H1 (cell line): ENCODE measurements around the gene SELENOS. TPM values are rescaled to one million over a fixed set of nuclear protein-coding genes. Genes with fewer than 3 reads are reported as not detected.

Source experiments
- CTCF ChIA-PET: fragments of 300-600 bp; sonication (Branson Sonifier 250); formaldehyde crosslinking; loops from one replicate; lab custom pipeline; 2021; ENCODE audit not compliant: partially characterized antibody; lab: Charles Lee
- POLR2A ChIA-PET: fragments of 300-600 bp; sonication (Branson Sonifier 250); formaldehyde crosslinking; loops from one replicate; lab custom pipeline; 2021; ENCODE audit warnings: inconsistent platforms; ENCODE audit not compliant: partially characterized antibody; lab: Charles Lee
- DNase-seq, 2 experiments: peaks; one replicate each; pipeline versions ENCODE4 v3.0.0 to v3.0.0-alpha.2; 2010 to 2022; ENCODE audit warnings: low spot score in 2 of 2, low read depth in 1 of 2, mixed read lengths in 1 of 2
- FAIRE-seq: peaks from 2 replicates; lab custom pipeline; 2011; peaks lifted over from hg19 to GRCh38; lab: Jason Lieb, UNC
- H2AFZ ChIP-seq: 2 replicates; pipeline ENCODE4 v1.8.1; 2012; ENCODE audit warnings: low read length, inconsistent platforms
- H2AK5ac ChIP-seq: 2 replicates; pipeline ENCODE4 v1.6.1; 2013; ENCODE audit warnings: low read depth, low read length
- H2BK120ac ChIP-seq: replicated peaks from 2 replicates; pipeline ENCODE3; 2013; ENCODE audit warnings: low read depth, low read length, inconsistent platforms
- H2BK12ac ChIP-seq: 2 replicates; pipeline ENCODE4 v1.6.1; 2013; ENCODE audit warnings: low read depth, low read length
- H2BK15ac ChIP-seq: 2 replicates; pipeline ENCODE4 v1.6.1; 2013; ENCODE audit warnings: low read length
- H2BK20ac ChIP-seq: 2 replicates; pipeline ENCODE4 v1.6.1; 2013; ENCODE audit warnings: low read length
- H2BK5ac ChIP-seq: 2 replicates; pipeline ENCODE4 v1.6.1; 2013; ENCODE audit warnings: low read depth, low read length
- H3K14ac ChIP-seq: 2 replicates; pipeline ENCODE4 v1.6.1; 2013; ENCODE audit warnings: inconsistent platforms; ENCODE audit not compliant: insufficient read length
- H3K18ac ChIP-seq: 2 replicates; pipeline ENCODE4 v1.6.1; 2013; ENCODE audit warnings: low read length; ENCODE audit errors: extremely low read depth
- H3K23ac ChIP-seq: 2 replicates; pipeline ENCODE4 v1.6.1; 2013; ENCODE audit warnings: inconsistent platforms; ENCODE audit not compliant: insufficient read length
- H3K23me2 ChIP-seq: 2 replicates; pipeline ENCODE4 v1.6.1; 2013; ENCODE audit warnings: low read depth, low read length
- H3K27ac ChIP-seq: 2 replicates; pipeline ENCODE4 v1.6.1; 2011; ENCODE audit warnings: low read depth, low read length, inconsistent platforms
- H3K27me3 ChIP-seq, 4 experiments: replicated peaks in 1 of 4; 1 replicate in 1 of 4; 2 replicates in 3 of 4; pipeline versions ENCODE4 v1.6.1 to v1.8.1; 2011 to 2013; ENCODE audit warnings: low read length in 3 of 4, mild to moderate bottlenecking in 3 of 4, inconsistent platforms in 2 of 4, mixed read lengths in 2 of 4, moderate library complexity in 1 of 4; ENCODE audit not compliant: control insufficient read depth in 3 of 4, insufficient read depth in 3 of 4; ENCODE audit errors: extremely low read depth in 1 of 4
- H3K36me3 ChIP-seq, 4 experiments: 2 replicates each; pipeline versions ENCODE4 v1.6.1 to v1.8.1; 2011 to 2013; ENCODE audit warnings: mild to moderate bottlenecking in 4 of 4, low read length in 3 of 4, moderate library complexity in 2 of 4, control low read depth in 1 of 4, inconsistent platforms in 1 of 4; ENCODE audit not compliant: insufficient read depth in 4 of 4, control insufficient read depth in 2 of 4
- H3K4ac ChIP-seq: replicated peaks from 2 replicates; pipeline ENCODE3; 2013; ENCODE audit warnings: low read length, low read depth, mixed read lengths, inconsistent platforms; ENCODE audit not compliant: insufficient read length
- H3K4me1 ChIP-seq, 4 experiments: replicated peaks in 1 of 4; 1 replicate in 1 of 4; 2 replicates in 3 of 4; pipeline versions ENCODE4 v1.6.1 to v1.8.1; 2011 to 2013; ENCODE audit warnings: low read length in 3 of 4, inconsistent platforms in 2 of 4, mixed read lengths in 1 of 4; ENCODE audit not compliant: insufficient read depth in 4 of 4, control insufficient read depth in 3 of 4
- H3K4me2 ChIP-seq, 2 experiments: 2 replicates each; pipeline versions ENCODE4 v1.6.1 to v1.8.1; 2011 to 2013; ENCODE audit warnings: low read depth in 2 of 2, low read length in 2 of 2, control low read depth in 1 of 2, inconsistent platforms in 1 of 2, mild to moderate bottlenecking in 1 of 2; ENCODE audit not compliant: insufficient read depth in 1 of 2
- H3K4me3 ChIP-seq, 4 experiments: fragments of 200-600, 300-600 bp in 1 of 4; sonication (generic), shearing (Covaris generic), sonication (Bioruptor Twin) in 1 of 4; 2 replicates each; pipeline versions ENCODE4 v1.5.1 to v1.8.1; 2011 to 2016; ENCODE audit warnings: low read length in 4 of 4, low read depth in 3 of 4, control low read depth in 2 of 4, inconsistent platforms in 2 of 4, mild to moderate bottlenecking in 2 of 4, mixed read lengths in 1 of 4, moderate library complexity in 1 of 4; ENCODE audit not compliant: insufficient read depth in 2 of 4; ENCODE audit errors: extremely low read depth in 1 of 4
- H3K56ac ChIP-seq: replicated peaks from 2 replicates; pipeline ENCODE3; 2013; ENCODE audit warnings: low read depth, mild to moderate bottlenecking, mixed read lengths, low read length, inconsistent platforms; ENCODE audit not compliant: insufficient read length
- H3K79me1 ChIP-seq: 2 replicates; pipeline ENCODE4 v1.6.1; 2013; ENCODE audit warnings: low read depth, low read length, control low read depth
- H3K79me2 ChIP-seq, 2 experiments: 2 replicates each; pipeline versions ENCODE4 v1.6.1 to v1.8.1; 2012 to 2013; ENCODE audit warnings: low read length in 2 of 2, mild to moderate bottlenecking in 2 of 2, inconsistent platforms in 1 of 2; ENCODE audit not compliant: insufficient read depth in 2 of 2, control insufficient read depth in 1 of 2
- H3K9ac ChIP-seq, 4 experiments: replicated peaks in 1 of 4; 1 replicate in 1 of 4; 2 replicates in 3 of 4; pipeline versions ENCODE4 v1.6.1 to v1.8.1; 2011 to 2013; ENCODE audit warnings: low read depth in 3 of 4, low read length in 3 of 4, control low read depth in 2 of 4, mild to moderate bottlenecking in 2 of 4, moderate library complexity in 2 of 4, inconsistent platforms in 1 of 4; ENCODE audit errors: extremely low read depth in 1 of 4
- H3K9me3 ChIP-seq, 2 experiments: 2 replicates each; pipeline versions ENCODE4 v1.6.1 to v1.8.1; 2012 to 2013; ENCODE audit warnings: mild to moderate bottlenecking in 2 of 2, moderate library complexity in 2 of 2, control low read depth in 1 of 2, inconsistent platforms in 1 of 2, low read depth in 1 of 2, low read length in 1 of 2, mixed read lengths in 1 of 2; ENCODE audit not compliant: insufficient read depth in 2 of 2
- H4K20me1 ChIP-seq, 2 experiments: replicated peaks in 1 of 2; 2 replicates each; pipeline versions ENCODE3 to v1.8.1; 2011 to 2013; ENCODE audit warnings: inconsistent platforms in 2 of 2, low read length in 2 of 2, mild to moderate bottlenecking in 1 of 2; ENCODE audit not compliant: insufficient read depth in 2 of 2, control insufficient read depth in 1 of 2
- H4K5ac ChIP-seq: 2 replicates; pipeline ENCODE4 v1.6.1; 2013; ENCODE audit warnings: low read length, low read depth, mixed read lengths, inconsistent platforms; ENCODE audit not compliant: insufficient read length
- H4K8ac ChIP-seq: 2 replicates; pipeline ENCODE4 v1.8.0; 2013; ENCODE audit warnings: mild to moderate bottlenecking, moderate library complexity, low read length, inconsistent platforms; ENCODE audit not compliant: insufficient read depth; ENCODE audit errors: extremely low read depth
- H4K91ac ChIP-seq: replicated peaks from 2 replicates; pipeline ENCODE3; 2013; ENCODE audit warnings: low read length, mixed read lengths, inconsistent platforms; ENCODE audit not compliant: insufficient read length
- ASH2L ChIP-seq: fragments of 200-600, 300-600 bp; sonication (generic); IDR thresholded peaks from one replicate; pipeline ENCODE4 v1.7.1; 2017; ENCODE audit warnings: low read length
- CHD2 ChIP-seq: IDR thresholded peaks from 2 replicates; pipeline ENCODE4 v1.6.1; 2012; ENCODE audit warnings: low read length, improper control_type of control experiment
- KDM1A ChIP-seq: fragments of 200-600, 300-600 bp; sonication (generic); IDR thresholded peaks from 2 replicates; pipeline ENCODE4 v1.7.1; 2016; ENCODE audit warnings: mild to moderate bottlenecking, low read length, borderline replicate concordance
- KDM5A ChIP-seq: fragments of 200-600 bp; IDR thresholded peaks from 2 replicates; pipeline ENCODE4 v1.7.1; 2012; ENCODE audit warnings: mild to moderate bottlenecking, low read length, inconsistent platforms, mixed read lengths
- NRF1 ChIP-seq: IDR thresholded peaks from 2 replicates; pipeline ENCODE4 v1.6.1; 2011; ENCODE audit warnings: mild to moderate bottlenecking, low read depth, low read length, improper control_type of control experiment
- RAD21 ChIP-seq, 2 experiments: IDR thresholded peaks in 1 of 2; conservative IDR thresholded peaks in 1 of 2; 2 replicates each; pipeline ENCODE4 v1.6.1; 2011; ENCODE audit warnings: low read depth in 2 of 2, low read length in 2 of 2, improper control_type of control experiment in 1 of 2, inconsistent platforms in 1 of 2, mild to moderate bottlenecking in 1 of 2, moderate library complexity in 1 of 2
- RBBP5 ChIP-seq: IDR thresholded peaks from 2 replicates; pipeline ENCODE4 v1.7.1; 2012; ENCODE audit warnings: low read depth, mild to moderate bottlenecking, inconsistent platforms, low read length, moderate library complexity, borderline replicate concordance
- RNF2 ChIP-seq: fragments of 200-900, 300-1000 bp; sonication (generic); IDR thresholded peaks from 2 replicates; pipeline ENCODE4 v1.7.1; 2016; ENCODE audit warnings: borderline replicate concordance, low read depth, mild to moderate bottlenecking, antibody characterized with exemption, low read length; ENCODE audit not compliant: poor library complexity, severe bottlenecking; ENCODE audit errors: missing control alignments
- SIRT6 ChIP-seq: IDR thresholded peaks from one replicate; pipeline ENCODE4 v1.7.1; 2012; ENCODE audit warnings: low read length, inconsistent platforms
- SP2 ChIP-seq: IDR thresholded peaks from 2 replicates; pipeline ENCODE4 v1.6.1; 2012; ENCODE audit warnings: mild to moderate bottlenecking, low read length, inconsistent platforms
- SRF ChIP-seq: IDR thresholded peaks from 2 replicates; pipeline ENCODE4 v1.6.1; 2011; ENCODE audit warnings: mild to moderate bottlenecking, low read depth, low read length, moderate library complexity
- SUZ12 ChIP-seq: fragments of 200-600 bp; sonication (generic); IDR thresholded peaks from 2 replicates; pipeline ENCODE4 v1.6.1; 2012; ENCODE audit warnings: mild to moderate bottlenecking, inconsistent platforms, low read length, moderate library complexity, mixed read lengths
- ZNF274 ChIP-seq: IDR thresholded peaks from 2 replicates; pipeline ENCODE4 v1.7.0; 2012; ENCODE audit warnings: low read length, borderline replicate concordance; ENCODE audit errors: extremely low read depth
- WGBS, 2 experiments: shearing (Covaris generic) in 1 of 2; methylation state at CpG; one replicate each; pipeline versions ENCODE4 v1.1.6 to v1.1.7; 2013 to 2015; ENCODE audit warnings: low lambda C conversion rate in 2 of 2, mixed read lengths in 2 of 2, inconsistent platforms in 1 of 2, low coverage in 1 of 2, missing lambda C conversion rate in 1 of 2; ENCODE audit not compliant: insufficient replicate concordance in 2 of 2, insufficient coverage in 1 of 2, insufficient read length in 1 of 2; ENCODE audit errors: extremely low coverage in 1 of 2, missing lambda C conversion rate in 1 of 2; 5-methylcytosine and 5-hydroxymethylcytosine counted together
- polyA plus RNA-seq, 7 experiments: library from polyadenylated mRNA; depleted of rRNA in 3 of 7; stranded (reverse) in 5 of 7; unstranded in 2 of 7; fragments of >200 nt in 5 of 7; fragments of 200-250 nt in 2 of 7; gene quantifications; 1 replicate in 5 of 7; 2 replicates in 1 of 7; 4 replicates in 1 of 7; pipeline versions ENCODE4 v1.2.1 to v1.2.3, GENCODE V29; 2011 to 2013; ENCODE audit warnings: missing spikeins in 2 of 7, mixed read lengths in 2 of 7
- total RNA-seq: library from RNA; stranded (reverse); fragmentation: NEBNext Ultra II Directional; extraction: Animal tissue kit (Norgen Biotek cat#: 25700); gene quantifications from 2 replicates; pipeline ENCODE4 v1.2.1, GENCODE V29; 2021

Gene SELENOS
- total and polyA plus RNA-seq, 2 of the 8 experiments (the other 6 are each of a cell fraction or from before 2014, with no cell fraction given) = 45.1 to 46.0 TPM

DNA sequence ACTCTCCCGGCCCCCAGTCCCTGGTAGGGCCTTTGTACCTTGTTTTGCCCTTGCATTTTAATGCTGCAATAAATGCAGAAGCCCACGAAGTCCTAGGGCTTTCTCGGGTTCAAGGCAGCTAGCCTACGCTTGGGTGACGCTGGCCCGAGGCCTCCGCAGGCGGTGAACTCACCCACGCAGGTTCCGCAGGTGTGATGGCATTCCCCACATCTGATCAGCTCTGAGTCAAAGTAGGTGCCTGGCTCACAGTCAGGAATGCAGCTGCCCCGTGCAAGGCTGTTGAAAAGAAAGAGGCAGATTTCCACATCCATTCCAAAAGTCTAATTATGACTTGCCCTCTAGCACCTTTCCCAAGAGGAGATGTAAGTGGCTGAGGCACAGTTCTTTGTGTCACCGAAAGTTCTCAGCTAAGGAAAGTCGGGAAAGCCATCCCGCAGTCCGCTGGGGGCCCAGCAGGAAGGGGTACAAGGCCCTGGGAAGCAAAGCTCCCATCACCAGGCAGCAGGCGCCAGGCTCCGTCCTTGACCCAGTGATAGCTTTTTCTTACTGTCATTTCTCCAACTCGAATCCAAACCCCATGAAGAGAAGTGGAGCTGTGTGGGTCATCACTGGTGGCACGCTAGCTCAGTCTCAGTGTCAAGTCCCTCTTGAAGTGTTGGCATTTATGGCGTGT lies 41.0 kb upstream of the SELENOS start:
- no peak overlapping the region for H3K4me3 ChIP-seq
- no peak overlapping the region for H3K4me2 ChIP-seq
- H2AFZ ChIP-seq = no peak overlapping the region
- no peaks in the 10 kb centered on the region for H4K20me1 ChIP-seq
- no peak overlapping the region for H2AK5ac ChIP-seq
- H3K27me3 ChIP-seq = no peaks in the 10 kb centered on the region; a peak in 1 of 7 replicates
- no peak overlapping the region for H2BK12ac ChIP-seq
- WGBS, 2 experiments = 91% methylated on average over 20 of the region's 20 CpGs; no CpG with 5 or more reads in 1 of the 2 experiments
- no peaks in the 10 kb centered on the region for H3K79me1 ChIP-seq
- no peak overlapping the region for H4K91ac ChIP-seq
- DNase-seq (no peak), FAIRE-seq (no peak)
- no peak overlapping the region for H2BK120ac ChIP-seq
- no peak overlapping the region for H4K8ac ChIP-seq
- H3K9me3 ChIP-seq = no peaks in the 10 kb centered on the region
- no peak overlapping the region for H2BK20ac ChIP-seq
- no peak overlapping the region for H3K4ac ChIP-seq
- no peaks in the 10 kb centered on the region for H3K36me3 ChIP-seq
- no peaks in the 10 kb centered on the region for H3K79me2 ChIP-seq
- no peak overlapping the region for H3K18ac ChIP-seq
- no peak overlapping the region for H4K5ac ChIP-seq
- H2BK15ac ChIP-seq = no peak overlapping the region
- TF ChIP-seq RNF2 = no peak
- no peak for TF ChIP-seq KDM1A
- no peak for TF ChIP-seq NRF1
- TF ChIP-seq ASH2L = no peak
- TF ChIP-seq RAD21 (IDR thresholded peaks at IDR 0.05 in 1 of 2, conservative IDR thresholded peaks at IDR 0.05 in 1 of 2; ENCODE audit: low read depth in 2 of 2, low read length in 2 of 2) = no peak
- TF ChIP-seq CHD2 = no peak
- TF ChIP-seq SP2 = no peak
- no peak for TF ChIP-seq SRF
- TF ChIP-seq RBBP5 = no peak
- no peak for TF ChIP-seq KDM5A
- TF ChIP-seq SUZ12 = no peak
- no peak for TF ChIP-seq SIRT6
- no peak for TF ChIP-seq ZNF274
- CTCF ChIA-PET = interaction anchor here (0.9 to 8.6 kb wide), 16 partner anchors 9 to 329 kb away, joined by 3 to 94 read pairs (median 4); no protein-coding TSS in a partner anchor
- no peaks in the 10 kb centered on the region for H3K23me2 ChIP-seq
- no peak overlapping the region for H3K14ac ChIP-seq
- H3K4me1 ChIP-seq = peaks cover 0 to 3% (median under 1%) of the 10 kb centered on the region in 4 experiments; a peak in 1 of 7 replicates
- H3K27ac ChIP-seq = no peak overlapping the region
- POLR2A ChIA-PET = interaction anchor here (1.3 kb wide), 1 partner anchor 13 kb away, joined by 4 read pairs; no protein-coding TSS in a partner anchor
- no peak overlapping the region for H2BK5ac ChIP-seq
- no peak overlapping the region for H3K23ac ChIP-seq
- no peak overlapping the region for H3K9ac ChIP-seq
- no peak overlapping the region for H3K56ac ChIP-seq
